IMR-90 (cell line): ENCODE data around the gene OR2T35. TPM values are rescaled to one million over a fixed set of nuclear protein-coding genes. Genes with fewer than 3 reads are reported as not detected.

Experiments used
- ATAC-seq: fragments of 200-7000 bp; cut with Tn5 transposase; 2 replicates; pipeline ENCODE4 v1.9.1; 2020; ENCODE audit warnings: low read depth, mild to moderate bottlenecking, moderate library complexity
- BruUV-seq: library from RNA; stranded (reverse); fragments of 400-500 nt; replicated peaks from 2 replicates; lab custom pipeline; 2021; lab: Mats Ljungman, UMichigan
- CTCF ChIA-PET: fragments of 300-600 bp; formaldehyde crosslinking; extraction: SDS; loops from one replicate; lab custom pipeline; 2021; ENCODE audit warnings: antibody characterized with exemption; lab: Yijun Ruan, JAX
- POLR2A ChIA-PET: fragments of 300-600 bp; sonication (Branson Sonifier 250); formaldehyde crosslinking; loops from one replicate; lab custom pipeline; 2022; ENCODE audit warnings: antibody characterized with exemption; ENCODE audit not compliant: unreplicated experiment; lab: Charles Lee
- DNase-seq: peaks from one replicate; pipeline ENCODE4 v3.0.0; 2013
- H2AFZ ChIP-seq: replicated peaks from 2 replicates; pipeline ENCODE3; 2013; ENCODE audit warnings: low read length, mild to moderate bottlenecking; ENCODE audit not compliant: poor library complexity
- H2AK5ac ChIP-seq: 2 replicates; pipeline ENCODE4 v1.6.1; 2013; ENCODE audit warnings: low read depth, low read length, inconsistent platforms
- H2AK9ac ChIP-seq: replicated peaks from 2 replicates; pipeline ENCODE3; 2013; ENCODE audit warnings: mild to moderate bottlenecking, low read depth, low read length, moderate library complexity; ENCODE audit not compliant: poor library complexity
- H2BK120ac ChIP-seq: 2 replicates; pipeline ENCODE4 v1.6.1; 2013; ENCODE audit warnings: low read depth, low read length, inconsistent platforms
- H2BK15ac ChIP-seq: 3 replicates; pipeline ENCODE4 v1.6.1; 2013; ENCODE audit warnings: low read depth, low read length, inconsistent platforms
- H2BK20ac ChIP-seq: 2 replicates; pipeline ENCODE4 v1.6.1; 2013; ENCODE audit warnings: low read depth, mild to moderate bottlenecking, inconsistent platforms, low read length, moderate library complexity
- H2BK5ac ChIP-seq: 2 replicates; pipeline ENCODE4 v1.6.1; 2013; ENCODE audit warnings: mild to moderate bottlenecking, low read depth, low read length, inconsistent platforms; ENCODE audit not compliant: poor library complexity, severe bottlenecking
- H3K14ac ChIP-seq: replicated peaks from 2 replicates; pipeline ENCODE4 v1.6.1; 2013; ENCODE audit warnings: low read depth, low read length, inconsistent platforms
- H3K18ac ChIP-seq: 2 replicates; pipeline ENCODE4 v1.6.1; 2013; ENCODE audit warnings: low read depth, low read length, control low read depth
- H3K23ac ChIP-seq: 2 replicates; pipeline ENCODE4 v1.6.1; 2013; ENCODE audit warnings: low read depth, low read length, inconsistent platforms
- H3K27ac ChIP-seq: 2 replicates; pipeline ENCODE4 v1.5.1; 2013; ENCODE audit warnings: mild to moderate bottlenecking, control low read depth, low read length; ENCODE audit not compliant: insufficient read depth
- H3K27me3 ChIP-seq: 2 replicates; pipeline ENCODE4 v1.6.1; 2013; ENCODE audit warnings: low read length; ENCODE audit not compliant: control insufficient read depth, insufficient read depth
- H3K36me3 ChIP-seq: 2 replicates; pipeline ENCODE4 v1.6.1; 2013; ENCODE audit warnings: low read length, mixed read lengths; ENCODE audit not compliant: control insufficient read depth, insufficient read depth
- H3K4ac ChIP-seq: 2 replicates; pipeline ENCODE4 v1.6.1; 2013; ENCODE audit warnings: low read depth, low read length, inconsistent platforms
- H3K4me1 ChIP-seq: 2 replicates; pipeline ENCODE4 v1.6.1; 2013; ENCODE audit warnings: low read length, mixed read lengths; ENCODE audit not compliant: control insufficient read depth, insufficient read depth
- H3K4me2 ChIP-seq: 2 replicates; pipeline ENCODE4 v1.6.1; 2013; ENCODE audit warnings: low read depth, mild to moderate bottlenecking, control low read depth, low read length, moderate library complexity
- H3K4me3 ChIP-seq: 2 replicates; pipeline ENCODE4 v1.5.1; 2013; ENCODE audit warnings: low read depth, mild to moderate bottlenecking, control low read depth, low read length, moderate library complexity; ENCODE audit not compliant: insufficient read depth
- H3K56ac ChIP-seq: 2 replicates; pipeline ENCODE4 v1.6.1; 2013; ENCODE audit warnings: low read length, inconsistent platforms; ENCODE audit not compliant: insufficient read depth; ENCODE audit errors: extremely low read depth
- H3K79me1 ChIP-seq, 2 experiments: 2 replicates each; pipeline ENCODE4 v1.6.1; 2013; ENCODE audit warnings: low read length in 2 of 2, inconsistent platforms in 1 of 2, low read depth in 1 of 2
- H3K9ac ChIP-seq: 2 replicates; pipeline ENCODE4 v1.6.1; 2013; ENCODE audit warnings: low read depth, low read length, control low read depth
- H3K9me1 ChIP-seq: 2 replicates; pipeline ENCODE4 v1.6.1; 2013; ENCODE audit warnings: low read length, inconsistent platforms; ENCODE audit not compliant: insufficient read depth
- H3K9me3 ChIP-seq: 2 replicates; pipeline ENCODE4 v1.6.1; 2013; ENCODE audit warnings: low read length; ENCODE audit not compliant: control insufficient read depth, insufficient read depth
- H4K20me1 ChIP-seq: 2 replicates; pipeline ENCODE4 v1.6.1; 2013; ENCODE audit warnings: low read length, inconsistent platforms; ENCODE audit not compliant: insufficient read depth
- H4K5ac ChIP-seq: 2 replicates; pipeline ENCODE4 v1.6.1; 2013; ENCODE audit warnings: mild to moderate bottlenecking, low read depth, low read length, control low read depth
- H4K8ac ChIP-seq, 2 experiments: 2 replicates each; pipeline ENCODE4 v1.6.1; 2013; ENCODE audit warnings: low read depth in 2 of 2, low read length in 2 of 2, control low read depth in 1 of 2, inconsistent platforms in 1 of 2
- H4K91ac ChIP-seq: 2 replicates; pipeline ENCODE4 v1.6.1; 2013; ENCODE audit warnings: low read depth, low read length, inconsistent platforms; ENCODE audit not compliant: insufficient read depth
- BHLHE40 ChIP-seq: fragments of 150-350 bp; IDR thresholded peaks from 2 replicates; pipeline ENCODE4 v1.6.1; 2016; ENCODE audit warnings: mild to moderate bottlenecking, low read depth, low read length
- CEBPB ChIP-seq: IDR thresholded peaks from 2 replicates; pipeline ENCODE4 v1.6.1; 2012; ENCODE audit warnings: low read depth, low read length, improper control_type of control experiment
- FOS ChIP-seq: fragments of 150-350 bp; IDR thresholded peaks from 2 replicates; pipeline ENCODE4 v1.6.1; 2016; ENCODE audit warnings: low read depth, low read length
- MAFK ChIP-seq: IDR thresholded peaks from 2 replicates; pipeline ENCODE4 v1.6.1; 2012; ENCODE audit warnings: low read depth, low read length, improper control_type of control experiment
- MAZ ChIP-seq: IDR thresholded peaks from 2 replicates; pipeline ENCODE4 v1.6.1; 2012; ENCODE audit warnings: low read depth, mild to moderate bottlenecking, low read length, improper control_type of control experiment, moderate library complexity, borderline replicate concordance
- NFE2L2 ChIP-seq: fragments of 150-350 bp; IDR thresholded peaks from 2 replicates; pipeline ENCODE4 v1.6.1; 2016; ENCODE audit warnings: low read depth, mild to moderate bottlenecking, low read length
- POLR2A ChIP-seq: IDR thresholded peaks from 2 replicates; pipeline ENCODE4 v1.6.1; 2012; ENCODE audit warnings: mild to moderate bottlenecking, low read depth, low read length
- RAD21 ChIP-seq: IDR thresholded peaks from 2 replicates; pipeline ENCODE4 v1.6.1; 2012; ENCODE audit warnings: low read length, improper control_type of control experiment
- RCOR1 ChIP-seq: IDR thresholded peaks from 2 replicates; pipeline ENCODE4 v1.6.1; 2012; ENCODE audit warnings: mild to moderate bottlenecking, low read length, improper control_type of control experiment; ENCODE audit not compliant: insufficient replicate concordance
- RFX5 ChIP-seq: IDR thresholded peaks from 2 replicates; pipeline ENCODE4 v1.8.0; 2012; ENCODE audit warnings: low read depth, mild to moderate bottlenecking, low read length, moderate library complexity
- SMC3 ChIP-seq: fragments of 150-350 bp; IDR thresholded peaks from 2 replicates; pipeline ENCODE4 v1.6.1; 2016; ENCODE audit warnings: low read depth, mild to moderate bottlenecking, antibody characterized with exemption, low read length, moderate library complexity
- USF2 ChIP-seq: fragments of 150-350 bp; IDR thresholded peaks from 2 replicates; pipeline ENCODE4 v1.6.1; 2017; ENCODE audit warnings: mild to moderate bottlenecking, antibody characterized with exemption, low read length, low read depth
- WGBS, 2 experiments: methylation state at CpG; one replicate each; pipeline versions ENCODE4 v1.1.5 to v1.1.7; 2013; ENCODE audit warnings: missing lambda C conversion rate in 2 of 2; ENCODE audit not compliant: insufficient read length in 1 of 2; ENCODE audit errors: extremely low coverage in 2 of 2; 5-methylcytosine and 5-hydroxymethylcytosine counted together
- dilution Hi-C: fragments of 300-500 bp; cut with HindIII; formaldehyde crosslinking; loops from one replicate; pipeline ENCODE4 v1.14.3; 2018; ENCODE audit warnings: low sequenced_read_pairs; ENCODE audit not compliant: unreplicated experiment
- in situ Hi-C: fragments of 300-500 bp; cut with MboI; formaldehyde crosslinking; loops from 3 replicates; pipeline ENCODE4 v1.14.3; 2019; ENCODE audit warnings: low sequenced_read_pairs, inconsistent platforms, mixed read lengths
- intact Hi-C: fragments of 100-400 bp; cut with micrococcal nuclease; formaldehyde crosslinking; loops from 2 replicates; pipeline ENCODE4 v1.10.0; 2022
- polyA plus RNA-seq, 3 experiments: library from polyadenylated mRNA; depleted of rRNA; stranded (reverse); fragments of >200 nt; gene quantifications; 2 replicates each; pipeline ENCODE4 v1.2.3, GENCODE V29; 2012; ENCODE audit warnings: low replicate concordance in 1 of 3
- total RNA-seq: library from RNA; depleted of rRNA; stranded (reverse); fragments of >200 nt; gene quantifications from 2 replicates; pipeline ENCODE4 v1.2.3, GENCODE V29; 2012
- TF ChIP-seq, protein P1 (sequence below): fragments of 150-350 bp; IDR thresholded peaks from 2 replicates; pipeline ENCODE4 v1.6.1; 2016; ENCODE audit warnings: low read depth, mild to moderate bottlenecking, low read length, moderate library complexity, borderline replicate concordance

Gene OR2T35
- total and polyA plus RNA-seq, 2 of the 4 experiments (the other 2 are of a cell fraction), result not detected

DNA sequence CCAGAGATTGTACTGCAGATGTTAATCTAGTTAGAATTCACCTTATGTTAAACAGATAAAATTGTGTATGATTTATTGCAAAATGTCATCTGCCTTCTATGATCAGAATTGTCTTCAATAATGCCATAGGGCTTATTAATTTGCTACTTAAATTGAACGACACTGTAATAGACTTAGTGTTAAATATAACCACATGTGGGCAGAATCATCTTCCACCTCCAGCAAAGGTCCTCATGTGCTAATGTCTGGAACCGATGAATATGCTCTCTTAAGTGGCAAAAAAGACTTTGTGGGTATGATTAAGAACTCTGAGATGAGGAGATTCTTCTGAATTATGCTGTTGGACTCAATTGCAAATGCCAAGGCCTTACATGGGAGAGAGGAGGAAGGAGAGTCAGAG is 14.5 kb downstream of the OR2T35 start:
- BruUV-seq, result no TSS peak
- Histone ChIP-seq H4K91ac (no peak overlapping the region), H4K20me1 (no peaks in the 10 kb centered on the region), H3K79me1 (no peaks in the 10 kb centered on the region), H2BK20ac (no peak overlapping the region), H3K4ac (no peak overlapping the region), H3K9ac (no peak overlapping the region), H3K4me3 (no peak overlapping the region), H2AK5ac (no peak overlapping the region), H4K5ac (no peak overlapping the region), H3K27me3 (no peaks in the 10 kb centered on the region), H3K9me3 (0 out of 2 replicates have a peak, but pooled peaks cover 2% of the 10 kb centered on the region), H3K27ac (no peak overlapping the region), H4K8ac (no peak overlapping the region), H2AK9ac (no peak overlapping the region), H2BK120ac (no peak overlapping the region), H3K4me1 (no peaks in the 10 kb centered on the region), H3K4me2 (no peak overlapping the region), H2BK15ac (no peak overlapping the region), H3K18ac (no peak overlapping the region), H2AFZ (no peak overlapping the region), H3K9me1 (no peaks in the 10 kb centered on the region), H2BK5ac (no peak overlapping the region), H3K23ac (no peak overlapping the region), H3K56ac (no peak overlapping the region), H3K14ac (no peak overlapping the region), H3K36me3 (no peaks in the 10 kb centered on the region)
- TF ChIP-seq RCOR1 (no peak), FOS (no peak), RAD21 (no peak), CEBPB (no peak), MAZ (no peak), POLR2A (no peak), SMC3 (no peak), BHLHE40 (no peak), USF2 (no peak), NFE2L2 (no peak), MAFK (no peak), RFX5 (no peak)
- TF ChIP-seq, protein P1, sequence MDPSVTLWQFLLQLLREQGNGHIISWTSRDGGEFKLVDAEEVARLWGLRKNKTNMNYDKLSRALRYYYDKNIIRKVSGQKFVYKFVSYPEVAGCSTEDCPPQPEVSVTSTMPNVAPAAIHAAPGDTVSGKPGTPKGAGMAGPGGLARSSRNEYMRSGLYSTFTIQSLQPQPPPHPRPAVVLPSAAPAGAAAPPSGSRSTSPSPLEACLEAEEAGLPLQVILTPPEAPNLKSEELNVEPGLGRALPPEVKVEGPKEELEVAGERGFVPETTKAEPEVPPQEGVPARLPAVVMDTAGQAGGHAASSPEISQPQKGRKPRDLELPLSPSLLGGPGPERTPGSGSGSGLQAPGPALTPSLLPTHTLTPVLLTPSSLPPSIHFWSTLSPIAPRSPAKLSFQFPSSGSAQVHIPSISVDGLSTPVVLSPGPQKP, result no peak
- dilution Hi-C loops (no loop called here), intact Hi-C loops (no loop called here), in situ Hi-C loops (no loop called here)
- POLR2A ChIA-PET, result no interaction called here
- ATAC-seq (no peak), DNase-seq (no peak)
- no CpG with 5 or more reads among the region's 2 CpGs for WGBS, 2 experiments
- CTCF ChIA-PET, result no interaction called here
